HL-60 (cell line): ENCODE data around the gene YWHAG.

Experiments
- DNase-seq, 2 experiments: peaks; one replicate each; pipeline ENCODE4 v3.0.0-alpha.2; 2010 to 2020; ENCODE audit warnings: low read depth in 1 of 2, low spot score in 1 of 2
- H3K27ac ChIP-seq: fragments of 250-450 bp; sonication (Bioruptor Pico); replicated peaks from 2 replicates; pipeline ENCODE4 v1.5.1; 2020; ENCODE audit warnings: mild to moderate bottlenecking, moderate library complexity
- H3K27me3 ChIP-seq: fragments of 250-450 bp; sonication (Bioruptor Pico); 2 replicates; pipeline ENCODE4 v1.5.1; 2021; ENCODE audit warnings: mild to moderate bottlenecking, moderate library complexity; ENCODE audit not compliant: insufficient read depth, poor library complexity, severe bottlenecking
- H3K4me3 ChIP-seq: replicated peaks from 2 replicates; pipeline ENCODE4 v1.5.1; 2011; ENCODE audit warnings: mild to moderate bottlenecking, control low read depth, low read length; ENCODE audit not compliant: insufficient read depth
- CTCF ChIP-seq: IDR thresholded peaks from one replicate; pipeline ENCODE4 v1.5.1; 2011; ENCODE audit warnings: low read length, control low read depth, inconsistent platforms; ENCODE audit not compliant: insufficient read depth
- GABPA ChIP-seq: IDR thresholded peaks from 2 replicates; pipeline ENCODE4 v1.6.1; 2012; ENCODE audit warnings: low read depth
- POLR2AphosphoS5 ChIP-seq: IDR thresholded peaks from 2 replicates; pipeline ENCODE4 v1.6.1; 2012; ENCODE audit warnings: low read depth
- REST ChIP-seq: IDR thresholded peaks from 2 replicates; pipeline ENCODE4 v1.6.1; 2012; ENCODE audit warnings: low read depth; ENCODE audit not compliant: insufficient replicate concordance
- SPI1 ChIP-seq: IDR thresholded peaks from 2 replicates; pipeline ENCODE4 v1.6.1; 2012; ENCODE audit warnings: low read depth, mild to moderate bottlenecking, borderline replicate concordance

YWHAG gene

GRCh38 chr7:76304888-76305375 lies 53.9 kb downstream of the YWHAG start:
- TF ChIP-seq SPI1 (no peak), GABPA (no peak), POLR2AphosphoS5 (no peak), CTCF (no peak), REST (no peak)
- H3K27me3 ChIP-seq, result peaks cover 14% of the 10 kb centered on the region
- DNase-seq, result no peak
- H3K4me3 ChIP-seq, result no peak overlapping the region
- no peak overlapping the region for H3K27ac ChIP-seq

- DNase-seq, result peak; percentile 69 to 73
- Histone ChIP-seq H3K4me3 (peak overlapping the region; percentile 62), H3K27me3 (peaks cover 14% of the 10 kb centered on the region), H3K27ac (no peak overlapping the region)
- no peak for TF ChIP-seq CTCF
- TF ChIP-seq SPI1, result peak; percentile 13; the same call in 1 of the 2 replicates
- 0 out of 2 replicates have a peak, but pooled peaks have one; percentile 38 for TF ChIP-seq POLR2AphosphoS5
These were observed 55.3 kb downstream of the YWHAG start for GRCh38 chr7:76303202-76304147.

DNA sequence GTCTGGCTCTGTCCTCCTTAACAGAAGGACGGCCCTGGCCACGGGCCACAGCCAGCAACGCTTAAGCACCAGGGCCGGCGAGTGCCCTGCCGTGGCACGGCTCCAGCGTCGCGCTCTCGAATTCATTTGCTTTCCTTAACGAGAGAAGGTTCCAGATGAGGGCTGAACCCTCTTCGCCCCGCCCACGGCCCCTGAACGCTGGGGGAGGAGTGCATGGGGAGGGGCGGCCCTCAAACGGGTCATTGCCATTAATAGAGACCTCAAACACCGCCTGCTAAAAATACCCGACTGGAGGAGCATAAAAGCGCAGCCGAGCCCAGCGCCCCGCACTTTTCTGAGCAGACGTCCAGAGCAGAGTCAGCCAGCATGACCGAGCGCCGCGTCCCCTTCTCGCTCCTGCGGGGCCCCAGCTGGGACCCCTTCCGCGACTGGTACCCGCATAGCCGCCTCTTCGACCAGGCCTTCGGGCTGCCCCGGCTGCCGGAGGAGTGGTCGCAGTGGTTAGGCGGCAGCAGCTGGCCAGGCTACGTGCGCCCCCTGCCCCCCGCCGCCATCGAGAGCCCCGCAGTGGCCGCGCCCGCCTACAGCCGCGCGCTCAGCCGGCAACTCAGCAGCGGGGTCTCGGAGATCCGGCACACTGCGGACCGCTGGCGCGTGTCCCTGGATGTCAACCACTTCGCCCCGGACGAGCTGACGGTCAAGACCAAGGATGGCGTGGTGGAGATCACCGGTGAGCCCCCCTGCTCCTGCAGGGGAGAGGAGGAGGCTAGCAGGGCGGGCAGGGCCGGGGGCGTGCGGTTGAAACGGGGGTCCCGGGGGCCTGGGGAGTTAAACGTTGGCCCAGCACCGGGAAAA lies 56.2 kb downstream of the YWHAG start, which contains the start of gene HSPB1:
HSPB1 (plus strand) TSS at position 327 of the 855 bp plus-strand sequence; CDS start at position 367, 40 bp downstream.
- TF ChIP-seq SPI1 (no peak), CTCF (no peak), GABPA (no peak), POLR2AphosphoS5 (no peak), REST (no peak)
- Histone ChIP-seq H3K4me3 (peak within 1 kb of the TSS; percentile 62), H3K27me3 (peaks cover 14% of the 10 kb centered on the region), H3K27ac (no peak within 1 kb of the TSS)
- peak in 1 of 2 experiments; percentile 32 for DNase-seq
